Measurements from ENCODE around the gene SRBD1. TPM values are rescaled to one million over a fixed set of nuclear protein-coding genes. Genes with fewer than 3 reads are reported as not detected.

SRBD1 gene
- total and polyA plus RNA-seq, 2 of the 8 experiments (the other 6 are each of a cell fraction or from before 2014, with no cell fraction given): 4.6 to 20.0 TPM

DNA sequence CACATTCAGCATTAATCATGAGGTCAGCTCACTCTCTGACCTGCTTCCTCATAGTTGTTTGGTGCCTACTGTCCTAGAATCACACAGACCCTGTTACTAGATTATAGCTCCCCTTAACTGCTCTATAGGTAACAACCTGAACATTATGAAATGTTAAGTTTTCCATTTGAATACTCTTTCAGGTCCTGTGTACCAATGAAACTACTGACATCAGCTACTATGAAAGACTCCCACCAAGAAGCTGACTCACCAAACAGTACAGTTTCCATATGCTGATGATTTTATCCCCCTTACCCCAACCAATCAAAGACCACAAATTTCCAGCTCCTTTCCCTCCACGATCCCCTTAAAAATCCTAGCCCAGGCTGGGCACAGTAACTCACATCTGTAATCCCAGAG is 56.3 kb downstream of the SRBD1 start (continued):
- no peak for TF ChIP-seq CHD7 (IDR thresholded peaks at IDR 0.05; ENCODE audit: insufficient replicate concordance, low read length)
- TF ChIP-seq SAP30 (IDR thresholded peaks at IDR 0.05; ENCODE audit: insufficient read depth, insufficient replicate concordance, low read length): no peak
- no peak for TF ChIP-seq SIN3A (conservative IDR thresholded peaks at IDR 0.05 in 1 of 2, IDR thresholded peaks at IDR 0.05 in 1 of 2; ENCODE audit: low read depth in 1 of 2, low read length in 2 of 2)
- TF ChIP-seq POLR2AphosphoS5 (IDR thresholded peaks at IDR 0.05; ENCODE audit: low read depth, low read length): no peak
- TF ChIP-seq, protein P1, sequence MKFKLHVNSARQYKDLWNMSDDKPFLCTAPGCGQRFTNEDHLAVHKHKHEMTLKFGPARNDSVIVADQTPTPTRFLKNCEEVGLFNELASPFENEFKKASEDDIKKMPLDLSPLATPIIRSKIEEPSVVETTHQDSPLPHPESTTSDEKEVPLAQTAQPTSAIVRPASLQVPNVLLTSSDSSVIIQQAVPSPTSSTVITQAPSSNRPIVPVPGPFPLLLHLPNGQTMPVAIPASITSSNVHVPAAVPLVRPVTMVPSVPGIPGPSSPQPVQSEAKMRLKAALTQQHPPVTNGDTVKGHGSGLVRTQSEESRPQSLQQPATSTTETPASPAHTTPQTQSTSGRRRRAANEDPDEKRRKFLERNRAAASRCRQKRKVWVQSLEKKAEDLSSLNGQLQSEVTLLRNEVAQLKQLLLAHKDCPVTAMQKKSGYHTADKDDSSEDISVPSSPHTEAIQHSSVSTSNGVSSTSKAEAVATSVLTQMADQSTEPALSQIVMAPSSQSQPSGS (IDR thresholded peaks at IDR 0.05; ENCODE audit: low read length): no peak
- no peak for TF ChIP-seq HDAC6 (IDR thresholded peaks at IDR 0.05; ENCODE audit: low read depth, low read length)
- no peak for TF ChIP-seq CTBP2 (IDR thresholded peaks at IDR 0.05; ENCODE audit: borderline replicate concordance, insufficient read depth, insufficient read length, low read length)
- no peak for TF ChIP-seq ZNF274 (IDR thresholded peaks at IDR 0.05; ENCODE audit: borderline replicate concordance, extremely low read depth, low read length)
- no peak for TF ChIP-seq EZH2 (IDR thresholded peaks at IDR 0.05; ENCODE audit: low read depth, low read length, severe bottlenecking)

Data from H1 (cell line).